Ammon's horn (tissue), 1 donor: ENCODE data around the gene PPIL4.
"Not testable (repeated sequence)": the region's sequence is repeated elsewhere in the genome, so short reads cannot be mapped to it uniquely, and the experiment has no call there.

Source experiments
- DNase-seq: peaks from one replicate; pipeline ENCODE4 v3.0.0-alpha.2; 2016; ENCODE audit warnings: low spot score

PPIL4 gene

GRCh38 chr6:149529650-149530049 is 16.2 kb downstream of the PPIL4 start:
- DNase-seq = no peak

- no peak for DNase-seq
These were observed 30.3 kb downstream of the PPIL4 start for GRCh38 chr6:149515494-149515893.

- DNase-seq = peak; percentile 7
These were observed 31.9 kb downstream of the PPIL4 start for GRCh38 chr6:149513915-149514314.

- no peak for DNase-seq
These were observed 34.9 kb downstream of the PPIL4 start for GRCh38 chr6:149510793-149511512.

- DNase-seq = no peak
These were observed 37.4 kb downstream of the PPIL4 start for GRCh38 chr6:149508485-149508884.

- no peak for DNase-seq
These were observed 42.0 kb downstream of the PPIL4 start for GRCh38 chr6:149503872-149504271.

- no peak for DNase-seq
These were observed 42.6 kb downstream of the PPIL4 start for GRCh38 chr6:149503276-149503675.

GRCh38 chr6:149501768-149502167 is 44.1 kb downstream of the PPIL4 start:
- no peak for DNase-seq

- no peak for DNase-seq
These were observed 44.6 kb downstream of the PPIL4 start for GRCh38 chr6:149501201-149501600.

- no peak for DNase-seq
These were observed 45.7 kb downstream of the PPIL4 start for GRCh38 chr6:149500096-149500495.

- no peak for DNase-seq
These were observed 46.8 kb downstream of the PPIL4 start for GRCh38 chr6:149499066-149499465.

GRCh38 chr6:149497365-149497764 is 48.5 kb downstream of the PPIL4 start:
- no peak for DNase-seq

- not testable (repeated sequence) for DNase-seq
These were observed 49.2 kb downstream of the PPIL4 start for GRCh38 chr6:149496597-149496996.

- DNase-seq = not testable (repeated sequence)
These were observed 50.4 kb downstream of the PPIL4 start for GRCh38 chr6:149495349-149496016.

- DNase-seq = not testable (repeated sequence)
These were observed 51.0 kb downstream of the PPIL4 start for GRCh38 chr6:149494810-149495209.

- no peak for DNase-seq
These were observed 52.0 kb downstream of the PPIL4 start for GRCh38 chr6:149493761-149494320.

- DNase-seq = no peak
These were observed 53.0 kb downstream of the PPIL4 start for GRCh38 chr6:149492798-149493343.

- no peak for DNase-seq
These were observed 55.9 kb downstream of the PPIL4 start for GRCh38 chr6:149489967-149490366.

- no peak for DNase-seq
These were observed 57.0 kb downstream of the PPIL4 start for GRCh38 chr6:149488815-149489214.

GRCh38 chr6:149487316-149487715 is 58.5 kb downstream of the PPIL4 start:
- no peak for DNase-seq

- DNase-seq = peak; percentile 22
These were observed 60.8 kb downstream of the PPIL4 start, which contains the start of gene ZC3H12D for GRCh38 chr6:149484733-149485700. Gene ZC3H12D (minus strand): TSS chr6:149485014. CDS start chr6:149474543, 10,471 bp downstream.
